Activated naive CD4-positive, alpha-beta T cell (primary cell): Measurements from ENCODE around the gene MAST3.
A peak's percentile ranks its signal among the peaks of the same experiment; 100 is the strongest.
"Not testable (repeated sequence)": the region's sequence is repeated elsewhere in the genome, so short reads cannot be mapped to it uniquely, and the experiment has no call there.

Source experiments
- DNase-seq, 4 experiments: peaks; one replicate each; lab custom pipeline; 2025; lab: John Stamatoyannopoulos, UW

Gene MAST3

GRCh38 chr19:18158467-18158866, 60.9 kb downstream of the MAST3 start:
- no peak for DNase-seq

GRCh38 chr19:18159059-18159616, 61.6 kb downstream of the MAST3 start:
- DNase-seq = not testable (repeated sequence)

DNA sequence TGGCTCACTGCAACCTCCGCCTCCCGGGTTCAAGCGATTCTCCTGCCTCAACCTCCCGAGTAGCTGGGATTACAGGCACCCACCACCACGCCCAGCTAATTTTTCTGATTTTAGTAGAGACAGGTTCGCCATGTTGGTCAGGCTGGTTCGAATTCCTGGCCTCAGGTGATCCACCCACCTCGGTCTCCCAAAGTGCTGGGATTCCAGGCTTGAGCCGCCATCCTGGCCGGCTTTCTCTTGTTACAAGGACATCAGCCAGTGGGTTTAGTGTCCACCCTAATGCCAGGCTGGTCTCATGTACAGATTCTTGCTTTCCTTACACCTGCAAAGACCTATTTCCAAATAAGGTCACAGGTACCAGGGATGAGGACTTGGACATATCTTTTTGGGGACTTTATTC, 62.2 kb downstream of the MAST3 start:
- DNase-seq = no peak

DNA sequence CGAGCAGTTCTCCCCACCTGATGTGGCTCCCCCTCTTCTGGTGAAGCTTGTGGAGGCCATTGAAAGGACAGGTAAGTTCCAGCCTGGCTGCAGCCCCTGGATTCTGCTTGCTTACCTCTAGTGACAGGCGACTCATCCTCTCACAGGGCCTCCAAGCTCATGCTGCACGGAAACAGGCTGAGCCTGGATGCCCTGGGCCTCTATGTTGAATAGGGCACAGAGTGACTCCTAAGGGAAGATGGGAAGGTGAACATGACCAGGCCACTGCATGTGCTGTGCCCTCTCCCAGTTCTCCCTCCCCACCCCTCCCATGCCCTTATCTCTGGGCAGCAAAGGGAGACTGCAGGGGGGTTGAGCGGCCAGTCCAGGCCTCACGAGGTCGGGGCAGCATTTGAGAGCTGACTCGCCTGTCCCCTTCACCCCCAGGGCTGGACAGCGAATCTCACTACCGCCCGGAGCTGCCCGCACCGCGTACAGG, 63.0 kb downstream of the MAST3 start:
- no peak for DNase-seq

DNA sequence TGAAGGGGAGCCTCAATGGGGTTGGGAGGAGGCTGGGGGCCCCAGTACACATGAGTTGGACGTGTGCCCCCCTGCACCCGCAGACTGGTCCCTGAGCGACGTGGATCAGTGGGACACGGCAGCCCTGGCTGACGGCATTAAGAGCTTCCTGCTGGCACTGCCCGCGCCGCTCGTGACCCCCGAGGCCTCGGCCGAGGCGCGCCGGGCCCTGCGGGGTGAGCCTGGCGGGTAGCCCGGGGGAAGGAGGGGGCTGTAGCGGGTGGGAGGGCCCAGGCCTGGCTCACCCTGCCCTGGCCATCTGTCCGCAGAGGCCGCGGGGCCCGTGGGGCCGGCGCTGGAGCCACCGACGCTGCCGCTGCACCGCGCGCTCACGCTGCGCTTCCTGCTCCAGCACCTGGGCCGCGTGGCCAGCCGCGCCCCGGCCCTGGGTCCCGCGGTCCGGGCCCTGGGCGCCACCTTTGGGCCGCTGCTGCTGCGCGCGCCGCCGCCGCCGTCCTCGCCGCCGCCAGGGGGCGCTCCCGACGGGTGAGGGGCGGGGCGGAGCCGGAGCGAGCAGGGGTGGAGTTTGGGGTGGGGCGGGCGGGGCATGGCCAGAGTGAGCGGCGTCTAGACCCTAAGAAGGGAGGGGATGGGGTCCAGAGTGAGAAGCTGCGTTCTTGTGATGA, 63.5 kb downstream of the MAST3 start:
- peak; percentile 54 to 82 (median 74) for DNase-seq

- no peak for DNase-seq
Measured at GRCh38 chr19:18161636-18162002, 64.0 kb downstream of the MAST3 start.

- no peak for DNase-seq
Measured at GRCh38 chr19:18164072-18164471, 66.5 kb downstream of the MAST3 start.

DNA sequence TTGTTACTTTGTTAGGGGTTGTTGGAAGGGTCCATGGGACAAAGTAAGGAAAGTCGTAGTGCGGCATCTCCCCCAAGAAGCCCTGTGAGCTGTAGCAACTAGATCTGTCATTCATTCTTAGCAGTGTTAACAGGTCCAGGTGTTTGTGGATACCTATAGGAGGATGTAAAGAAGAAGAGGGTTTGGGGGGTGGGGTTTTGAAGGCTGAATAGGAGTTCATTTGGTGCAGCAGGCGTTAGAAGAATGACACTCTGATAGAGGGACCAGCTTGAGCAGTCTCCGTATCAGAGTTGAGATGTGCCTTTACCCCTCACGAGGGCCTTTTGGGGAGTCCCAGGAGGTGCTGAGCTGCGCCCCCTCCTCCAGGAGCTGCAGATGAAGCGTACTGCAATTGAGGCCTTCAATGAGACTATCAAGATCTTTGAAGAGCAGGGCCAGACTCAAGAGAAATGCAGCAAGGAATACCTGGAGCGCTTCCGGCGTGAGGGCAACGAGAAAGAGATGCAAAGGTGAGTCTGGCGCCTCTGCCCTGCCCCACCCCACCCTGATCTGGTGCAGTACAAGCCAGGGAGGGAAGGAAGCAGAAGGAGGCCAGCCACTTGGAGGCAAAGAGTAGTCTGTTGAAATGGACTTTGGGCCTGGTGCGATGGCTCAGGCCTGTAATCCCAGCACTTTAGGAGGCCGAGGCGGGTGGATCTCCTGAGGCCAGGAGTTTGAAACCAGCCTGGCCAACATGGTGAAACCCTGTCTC, 68.4 kb downstream of the MAST3 start:
- DNase-seq = no peak

GRCh38 chr19:18167011-18167410, 69.4 kb downstream of the MAST3 start:
- no peak for DNase-seq

DNA sequence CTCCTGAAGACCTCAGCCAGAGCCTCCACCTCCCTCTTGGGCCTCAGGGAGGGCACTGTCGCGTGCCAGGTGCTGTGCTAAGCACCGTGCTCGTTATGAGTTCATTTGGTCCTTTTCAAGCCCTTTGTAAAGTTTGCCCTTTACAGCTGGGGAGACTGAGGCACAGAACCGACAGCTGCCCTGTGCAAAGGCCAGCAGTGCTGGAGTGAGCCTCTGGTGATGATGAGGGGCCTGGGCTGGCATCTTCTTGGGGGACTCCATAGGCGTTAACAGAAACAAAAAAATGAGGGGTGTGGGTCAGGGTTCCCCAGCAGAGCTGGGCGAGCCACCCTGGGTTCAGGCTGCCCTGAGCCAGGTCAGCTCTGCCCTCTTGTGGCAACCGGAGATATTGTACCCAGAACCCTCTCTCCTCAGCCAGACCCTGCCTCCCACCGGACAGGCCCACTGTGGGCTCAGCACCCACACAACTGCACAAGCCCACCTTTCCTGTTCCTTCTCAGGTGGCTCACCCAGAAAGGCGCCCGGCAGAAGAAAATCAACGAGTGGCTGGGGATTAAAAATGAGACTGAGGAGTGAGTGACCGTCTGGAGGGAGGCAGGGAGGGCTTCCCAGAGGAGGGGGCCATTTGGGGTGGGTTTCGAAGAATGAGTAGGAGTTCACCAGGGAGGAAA, 70.5 kb downstream of the MAST3 start:
- peak in 3 of 4 experiments; percentile 16 to 46 (median 39) for DNase-seq

- DNase-seq = no peak
Measured at GRCh38 chr19:18168673-18169381, 71.2 kb downstream of the MAST3 start.

DNA sequence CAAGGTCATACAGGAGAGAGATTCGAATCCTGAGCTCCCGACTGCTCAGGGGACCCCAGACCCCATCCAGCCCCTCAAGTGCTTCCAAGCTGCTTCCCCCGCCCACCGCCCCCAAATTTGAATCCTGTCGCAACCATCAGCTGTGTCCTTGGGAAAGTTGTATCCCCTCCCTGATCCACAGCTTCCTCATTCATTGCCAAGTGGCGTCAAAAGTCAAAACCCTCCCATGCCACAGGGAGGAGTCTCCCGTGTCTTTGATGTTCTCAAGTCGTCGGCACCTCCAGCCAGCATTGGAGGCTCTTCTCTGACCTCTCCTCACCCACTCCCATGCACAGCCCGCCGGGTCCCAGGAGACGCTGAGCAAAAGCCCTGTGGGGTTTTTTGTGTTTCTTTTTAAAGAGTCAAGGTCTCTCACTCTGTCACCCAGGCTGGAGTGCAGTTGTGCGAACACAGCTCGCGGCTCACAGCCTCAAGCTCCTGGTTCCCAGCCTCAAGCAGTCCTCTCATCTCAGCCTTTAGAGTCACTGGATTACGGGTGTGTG, 73.2 kb downstream of the MAST3 start:
- no peak for DNase-seq

DNA sequence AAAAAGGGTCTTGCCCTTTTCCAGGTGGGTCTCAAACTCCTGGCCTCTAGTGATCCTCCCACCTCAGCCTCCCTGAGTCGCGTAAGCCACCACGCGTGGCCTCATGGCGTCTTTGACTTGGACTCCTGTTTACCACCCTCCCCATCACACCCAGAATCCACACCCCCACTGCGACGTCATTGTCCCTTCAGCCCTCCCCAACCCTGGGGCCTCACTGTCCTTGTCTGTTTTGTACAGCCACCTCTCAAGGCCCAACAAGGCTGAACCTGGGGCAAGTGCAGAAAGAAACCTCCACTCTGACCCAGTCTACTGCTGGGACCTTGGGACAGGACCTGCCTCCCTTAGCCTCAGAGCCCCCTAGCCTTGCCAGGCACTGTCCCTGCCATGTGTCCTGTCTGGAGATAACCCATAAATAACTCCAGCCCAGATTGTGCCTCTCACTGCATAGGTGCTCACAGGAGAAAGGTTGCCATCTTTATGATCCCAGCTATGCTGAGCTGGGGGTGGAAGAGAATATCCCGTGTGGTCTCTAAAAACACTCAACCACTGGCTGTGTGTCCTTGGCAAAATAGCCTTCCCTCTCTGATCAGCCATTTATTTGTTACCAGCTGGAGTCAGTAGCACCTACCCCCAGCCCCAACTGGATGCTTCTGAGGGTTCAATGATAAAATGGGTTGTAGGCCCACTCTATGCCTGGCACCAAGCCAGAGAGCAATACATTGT, 74.2 kb downstream of the MAST3 start:
- DNase-seq = no peak

GRCh38 chr19:18172331-18173053, 74.9 kb downstream of the MAST3 start:
- no peak for DNase-seq

GRCh38 chr19:18173054-18173571, 75.5 kb downstream of the MAST3 start:
- DNase-seq = no peak

DNA sequence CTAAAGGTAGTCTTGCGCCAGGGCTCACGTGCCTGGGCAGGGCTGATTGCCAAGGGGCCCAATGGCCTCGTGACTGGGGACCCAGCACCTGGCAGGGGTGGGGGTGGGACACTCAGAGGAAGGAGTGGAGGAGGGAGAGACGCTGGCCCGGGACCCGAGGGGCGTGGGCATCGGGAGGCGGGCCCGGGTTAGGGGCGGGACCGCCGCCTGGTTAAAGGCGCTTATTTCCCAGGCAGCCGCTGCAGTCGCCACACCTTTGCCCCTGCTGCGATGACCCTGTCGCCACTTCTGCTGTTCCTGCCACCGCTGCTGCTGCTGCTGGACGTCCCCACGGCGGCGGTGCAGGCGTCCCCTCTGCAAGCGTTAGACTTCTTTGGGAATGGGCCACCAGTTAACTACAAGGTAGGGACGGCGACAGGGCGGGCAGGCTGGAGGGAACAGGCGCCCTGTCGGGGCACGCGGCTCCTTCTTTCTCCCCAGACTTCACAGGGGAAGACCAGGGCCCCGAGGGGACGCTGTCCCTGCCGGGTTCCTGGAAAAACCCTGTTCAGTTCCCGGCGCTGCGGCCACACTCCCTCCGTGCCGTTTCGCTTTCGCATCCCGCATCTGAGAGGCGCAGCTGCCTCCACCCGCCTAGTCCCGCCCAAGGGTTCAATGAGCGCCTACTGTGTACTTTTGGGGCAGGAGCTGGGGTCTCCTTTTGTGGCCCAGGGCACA, 76.2 kb downstream of the MAST3 start, which contains the start of gene IFI30:
IFI30 (plus strand) TSS at position 242 of the 717 bp plus-strand sequence; CDS start at position 271, 29 bp downstream.
- peak in 2 of 4 experiments; percentile 21 to 49 for DNase-seq

- no peak for DNase-seq
Measured at GRCh38 chr19:18174983-18175382, 77.4 kb downstream of the MAST3 start.

DNA sequence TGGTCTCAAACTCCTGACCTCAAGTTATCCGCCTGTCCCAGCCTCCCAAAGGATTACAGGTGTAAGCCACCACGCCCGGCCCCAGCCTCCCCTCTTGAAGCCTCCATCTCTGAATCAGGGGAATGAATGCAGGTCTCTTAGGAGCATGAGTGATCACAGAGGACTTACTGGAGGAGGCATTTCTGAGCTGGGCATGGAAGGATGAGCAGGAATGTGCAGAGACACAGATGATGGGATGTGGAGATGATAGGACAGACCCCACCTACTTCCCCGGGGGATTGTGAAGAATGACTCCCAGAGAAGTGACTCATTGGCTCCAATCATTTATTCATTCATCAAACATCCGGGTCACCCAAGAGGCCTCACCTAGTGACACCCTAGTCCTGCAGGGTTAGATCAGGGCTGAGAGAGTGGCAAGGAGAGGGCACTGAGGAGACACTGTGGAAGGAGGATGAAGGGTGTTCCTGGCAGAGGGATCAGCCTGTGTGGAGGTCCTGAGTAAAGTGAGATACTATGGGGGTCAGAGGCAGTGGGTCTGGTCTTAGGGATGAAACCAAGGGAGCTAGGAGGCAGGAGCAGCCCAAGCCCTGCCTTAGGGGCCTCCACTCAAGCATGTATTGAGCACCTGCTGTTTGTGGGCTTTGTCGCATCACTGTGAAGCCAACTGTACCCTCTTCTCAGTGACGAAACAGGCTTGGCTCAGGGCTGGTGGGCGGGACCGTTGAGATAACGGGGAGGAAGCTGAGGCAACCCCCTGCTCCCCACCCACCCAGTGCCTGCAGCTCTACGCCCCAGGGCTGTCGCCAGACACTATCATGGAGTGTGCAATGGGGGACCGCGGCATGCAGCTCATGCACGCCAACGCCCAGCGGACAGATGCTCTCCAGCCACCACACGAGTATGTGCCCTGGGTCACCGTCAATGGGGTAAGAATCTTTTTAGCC, 79.1 kb downstream of the MAST3 start:
- no peak for DNase-seq
